IPS DF 6.9 (cell line): ENCODE data around the gene COL23A1.
"Not testable (repeated sequence)": the region's sequence is repeated elsewhere in the genome, so short reads cannot be mapped to it uniquely, and the experiment has no call there.

Experiments
- DNase-seq: peaks from one replicate; pipeline ENCODE4 v3.0.0-alpha.2; 2013; ENCODE audit warnings: low read depth, low spot score
- H3K27ac ChIP-seq: one replicate; pipeline ENCODE4 v1.5.1; 2013; ENCODE audit warnings: low read length, control low read depth
- H3K27me3 ChIP-seq: 2 replicates; pipeline ENCODE4 v1.6.1; 2013; ENCODE audit warnings: mild to moderate bottlenecking, low read length; ENCODE audit not compliant: control insufficient read depth, insufficient read depth
- H3K36me3 ChIP-seq: 2 replicates; pipeline ENCODE4 v1.6.1; 2013; ENCODE audit warnings: low read length; ENCODE audit not compliant: control insufficient read depth, insufficient read depth
- H3K4me1 ChIP-seq: 2 replicates; pipeline ENCODE4 v1.6.1; 2013; ENCODE audit warnings: low read length; ENCODE audit not compliant: control insufficient read depth, insufficient read depth
- H3K4me3 ChIP-seq: 2 replicates; pipeline ENCODE4 v1.5.1; 2013; ENCODE audit warnings: mild to moderate bottlenecking, low read length
- H3K9me3 ChIP-seq: 2 replicates; pipeline ENCODE4 v1.6.1; 2013; ENCODE audit warnings: low read length, inconsistent platforms; ENCODE audit not compliant: control insufficient read depth, insufficient read depth
- WGBS: extraction: QIAGEN DNeasy Blood & Tissue Kit; methylation state at CpG from one replicate; pipeline ENCODE4 v1.1.7; 2013; ENCODE audit warnings: mixed read lengths, missing lambda C conversion rate; ENCODE audit not compliant: insufficient read length, insufficient coverage; 5-methylcytosine and 5-hydroxymethylcytosine counted together

COL23A1 gene

GRCh38 chr5:178489271-178489976, 100.8 kb downstream of the COL23A1 start:
- H3K4me1 ChIP-seq: peaks cover 1% of the 10 kb centered on the region
- no peaks in the 10 kb centered on the region for H3K27me3 ChIP-seq
- WGBS: no CpG with 5 or more reads among the region's 12 CpGs
- no peak overlapping the region for H3K27ac ChIP-seq
- H3K9me3 ChIP-seq: no peaks in the 10 kb centered on the region
- H3K4me3 ChIP-seq: no peak overlapping the region
- no peaks in the 10 kb centered on the region for H3K36me3 ChIP-seq
- no peak for DNase-seq

- Histone ChIP-seq H3K36me3 (no peaks in the 10 kb centered on the region), H3K9me3 (no peaks in the 10 kb centered on the region), H3K27me3 (no peaks in the 10 kb centered on the region), H3K27ac (no peak overlapping the region), H3K4me1 (peaks cover 1% of the 10 kb centered on the region), H3K4me3 (no peak overlapping the region)
- no CpG with 5 or more reads among the region's 8 CpGs for WGBS
- DNase-seq: no peak
These were observed 101.5 kb downstream of the COL23A1 start for GRCh38 chr5:178488696-178489095.

GRCh38 chr5:178487911-178488600, 102.1 kb downstream of the COL23A1 start:
- Histone ChIP-seq H3K4me3 (no peak overlapping the region), H3K9me3 (no peaks in the 10 kb centered on the region), H3K27me3 (no peaks in the 10 kb centered on the region), H3K27ac (no peak overlapping the region), H3K36me3 (no peaks in the 10 kb centered on the region), H3K4me1 (peaks cover 1% of the 10 kb centered on the region)
- no peak for DNase-seq
- WGBS: no CpG with 5 or more reads among the region's 9 CpGs

- not testable (repeated sequence) for H3K4me1 ChIP-seq, H3K9me3 ChIP-seq, H3K27me3 ChIP-seq, DNase-seq, H3K27ac ChIP-seq, H3K36me3 ChIP-seq, H3K4me3 ChIP-seq
- no CpG with 5 or more reads among the region's 10 CpGs for WGBS
These were observed 103.2 kb downstream of the COL23A1 start for GRCh38 chr5:178486878-178487512.

- no peak for DNase-seq
- WGBS: no CpG with 5 or more reads among the region's 17 CpGs
These were observed 104.0 kb downstream of the COL23A1 start for GRCh38 chr5:178486239-178486641.

GRCh38 chr5:178483620-178484019, 106.6 kb downstream of the COL23A1 start:
- no peaks in the 10 kb centered on the region for H3K27me3 ChIP-seq
- no peaks in the 10 kb centered on the region for H3K9me3 ChIP-seq
- H3K4me1 ChIP-seq: peaks cover 1% of the 10 kb centered on the region
- no peak overlapping the region for H3K27ac ChIP-seq
- WGBS: no CpG with 5 or more reads among the region's 9 CpGs
- no peak for DNase-seq
- no peaks in the 10 kb centered on the region for H3K36me3 ChIP-seq
- no peak overlapping the region for H3K4me3 ChIP-seq

More at GRCh38 chr5:178486239-178486641, 104.0 kb downstream of the COL23A1 start:
- no peaks in the 10 kb centered on the region for H3K9me3 ChIP-seq
- no peaks in the 10 kb centered on the region for H3K36me3 ChIP-seq
- H3K4me3 ChIP-seq: no peak overlapping the region
- H3K27me3 ChIP-seq: no peaks in the 10 kb centered on the region
- no peak overlapping the region for H3K27ac ChIP-seq
- H3K4me1 ChIP-seq: peaks cover 1% of the 10 kb centered on the region

GRCh38 chr5:178479261-178479660, 110.9 kb downstream of the COL23A1 start:
- no peaks in the 10 kb centered on the region for H3K27me3 ChIP-seq
- DNase-seq: no peak
- H3K9me3 ChIP-seq: no peaks in the 10 kb centered on the region
- no peaks in the 10 kb centered on the region for H3K36me3 ChIP-seq
- H3K4me3 ChIP-seq: no peak overlapping the region
- H3K27ac ChIP-seq: no peak overlapping the region
- H3K4me1 ChIP-seq: no peaks in the 10 kb centered on the region; the same call in 1 of the 2 replicates
- no CpG with 5 or more reads among the region's 9 CpGs for WGBS

- no CpG with 5 or more reads among the region's 5 CpGs for whole genome bisulfite sequencing
- H3K27ac ChIP-seq: no peak overlapping the region
- no peaks in the 10 kb centered on the region for H3K4me1 ChIP-seq
- H3K9me3 ChIP-seq: no peaks in the 10 kb centered on the region
- H3K27me3 ChIP-seq: no peaks in the 10 kb centered on the region
- H3K36me3 ChIP-seq: no peaks in the 10 kb centered on the region
- no peak for DNase-seq
- no peak overlapping the region for H3K4me3 ChIP-seq
These were observed 111.8 kb downstream of the COL23A1 start for GRCh38 chr5:178478370-178478769.

- WGBS: no CpG with 5 or more reads among the region's 8 CpGs
- Histone ChIP-seq H3K27ac (no peak overlapping the region), H3K9me3 (no peaks in the 10 kb centered on the region), H3K4me1 (no peaks in the 10 kb centered on the region), H3K36me3 (no peaks in the 10 kb centered on the region), H3K4me3 (no peak overlapping the region), H3K27me3 (no peaks in the 10 kb centered on the region)
- no peak for DNase-seq
These were observed 112.4 kb downstream of the COL23A1 start for GRCh38 chr5:178477802-178478201.

- no peaks in the 10 kb centered on the region for H3K4me1 ChIP-seq
- no peak overlapping the region for H3K27ac ChIP-seq
- H3K9me3 ChIP-seq: no peaks in the 10 kb centered on the region
- H3K27me3 ChIP-seq: no peaks in the 10 kb centered on the region
- WGBS: no CpG with 5 or more reads among the region's 12 CpGs
- no peak overlapping the region for H3K4me3 ChIP-seq
- no peaks in the 10 kb centered on the region for H3K36me3 ChIP-seq
- no peak for DNase-seq
These were observed 113.0 kb downstream of the COL23A1 start for GRCh38 chr5:178476972-178477754.
